Ishikawa (cell line): Measurements from ENCODE around the gene PCP4L1.

Experiments used
- CEBPB ChIP-seq: IDR thresholded peaks from 2 replicates; pipeline ENCODE4 v1.6.1; 2012
- CREB1 ChIP-seq: IDR thresholded peaks from 2 replicates; pipeline ENCODE4 v1.6.1; 2012; ENCODE audit warnings: low read depth
- EP300 ChIP-seq: IDR thresholded peaks from 2 replicates; pipeline ENCODE4 v1.6.1; 2012; ENCODE audit warnings: borderline replicate concordance
- NFIC ChIP-seq: IDR thresholded peaks from 2 replicates; pipeline ENCODE4 v1.6.1; 2012
- RAD21 ChIP-seq: IDR thresholded peaks from 2 replicates; pipeline ENCODE4 v1.6.1; 2012; ENCODE audit warnings: low read depth
- TEAD4 ChIP-seq: IDR thresholded peaks from 2 replicates; pipeline ENCODE4 v1.6.1; 2012
- YY1 ChIP-seq: IDR thresholded peaks from 2 replicates; pipeline ENCODE4 v1.6.1; 2012; ENCODE audit warnings: low read depth
- ZBTB7A ChIP-seq: IDR thresholded peaks from 2 replicates; pipeline ENCODE4 v1.6.1; 2012; ENCODE audit warnings: low read depth

DNA sequence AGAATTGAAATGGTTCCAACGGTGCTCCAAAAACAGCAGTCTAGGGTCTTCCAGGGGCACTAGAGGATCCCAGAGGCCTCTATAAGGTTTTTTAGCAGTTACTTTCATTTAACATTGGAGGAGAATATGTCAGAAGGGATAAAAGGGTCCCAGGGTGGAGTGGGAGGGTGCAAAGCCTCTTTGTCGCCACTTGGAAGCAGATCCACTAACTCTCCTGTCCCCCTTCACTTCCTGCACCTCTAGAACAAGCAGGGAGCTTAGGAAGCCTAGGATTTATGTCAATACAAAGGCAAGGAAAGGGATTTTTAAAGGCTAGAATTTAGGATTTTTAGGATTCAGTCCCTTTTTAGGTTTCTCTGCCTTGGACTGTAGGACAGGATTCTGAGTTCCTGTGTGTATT, 8.3 kb downstream of the PCP4L1 start:
- TF ChIP-seq NFIC (no peak), EP300 (no peak), YY1 (no peak), ZBTB7A (no peak), TEAD4 (no peak), CREB1 (no peak), CEBPB (no peak), RAD21 (no peak)
